NCI-H69 (cell line): ENCODE results near the gene SHROOM2.
A peak's percentile ranks its signal among the peaks of the same experiment; 100 is the strongest.
"Not testable (repeated sequence)": the region's sequence is repeated elsewhere in the genome, so short reads cannot be mapped to it uniquely, and the experiment has no call there.

ENCODE experiments used
- DNase-seq: peaks from one replicate; lab custom pipeline; 2025; lab: John Stamatoyannopoulos, UW

Gene SHROOM2, protein sequence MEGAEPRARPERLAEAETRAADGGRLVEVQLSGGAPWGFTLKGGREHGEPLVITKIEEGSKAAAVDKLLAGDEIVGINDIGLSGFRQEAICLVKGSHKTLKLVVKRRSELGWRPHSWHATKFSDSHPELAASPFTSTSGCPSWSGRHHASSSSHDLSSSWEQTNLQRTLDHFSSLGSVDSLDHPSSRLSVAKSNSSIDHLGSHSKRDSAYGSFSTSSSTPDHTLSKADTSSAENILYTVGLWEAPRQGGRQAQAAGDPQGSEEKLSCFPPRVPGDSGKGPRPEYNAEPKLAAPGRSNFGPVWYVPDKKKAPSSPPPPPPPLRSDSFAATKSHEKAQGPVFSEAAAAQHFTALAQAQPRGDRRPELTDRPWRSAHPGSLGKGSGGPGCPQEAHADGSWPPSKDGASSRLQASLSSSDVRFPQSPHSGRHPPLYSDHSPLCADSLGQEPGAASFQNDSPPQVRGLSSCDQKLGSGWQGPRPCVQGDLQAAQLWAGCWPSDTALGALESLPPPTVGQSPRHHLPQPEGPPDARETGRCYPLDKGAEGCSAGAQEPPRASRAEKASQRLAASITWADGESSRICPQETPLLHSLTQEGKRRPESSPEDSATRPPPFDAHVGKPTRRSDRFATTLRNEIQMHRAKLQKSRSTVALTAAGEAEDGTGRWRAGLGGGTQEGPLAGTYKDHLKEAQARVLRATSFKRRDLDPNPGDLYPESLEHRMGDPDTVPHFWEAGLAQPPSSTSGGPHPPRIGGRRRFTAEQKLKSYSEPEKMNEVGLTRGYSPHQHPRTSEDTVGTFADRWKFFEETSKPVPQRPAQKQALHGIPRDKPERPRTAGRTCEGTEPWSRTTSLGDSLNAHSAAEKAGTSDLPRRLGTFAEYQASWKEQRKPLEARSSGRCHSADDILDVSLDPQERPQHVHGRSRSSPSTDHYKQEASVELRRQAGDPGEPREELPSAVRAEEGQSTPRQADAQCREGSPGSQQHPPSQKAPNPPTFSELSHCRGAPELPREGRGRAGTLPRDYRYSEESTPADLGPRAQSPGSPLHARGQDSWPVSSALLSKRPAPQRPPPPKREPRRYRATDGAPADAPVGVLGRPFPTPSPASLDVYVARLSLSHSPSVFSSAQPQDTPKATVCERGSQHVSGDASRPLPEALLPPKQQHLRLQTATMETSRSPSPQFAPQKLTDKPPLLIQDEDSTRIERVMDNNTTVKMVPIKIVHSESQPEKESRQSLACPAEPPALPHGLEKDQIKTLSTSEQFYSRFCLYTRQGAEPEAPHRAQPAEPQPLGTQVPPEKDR (N-terminal part only)

DNA sequence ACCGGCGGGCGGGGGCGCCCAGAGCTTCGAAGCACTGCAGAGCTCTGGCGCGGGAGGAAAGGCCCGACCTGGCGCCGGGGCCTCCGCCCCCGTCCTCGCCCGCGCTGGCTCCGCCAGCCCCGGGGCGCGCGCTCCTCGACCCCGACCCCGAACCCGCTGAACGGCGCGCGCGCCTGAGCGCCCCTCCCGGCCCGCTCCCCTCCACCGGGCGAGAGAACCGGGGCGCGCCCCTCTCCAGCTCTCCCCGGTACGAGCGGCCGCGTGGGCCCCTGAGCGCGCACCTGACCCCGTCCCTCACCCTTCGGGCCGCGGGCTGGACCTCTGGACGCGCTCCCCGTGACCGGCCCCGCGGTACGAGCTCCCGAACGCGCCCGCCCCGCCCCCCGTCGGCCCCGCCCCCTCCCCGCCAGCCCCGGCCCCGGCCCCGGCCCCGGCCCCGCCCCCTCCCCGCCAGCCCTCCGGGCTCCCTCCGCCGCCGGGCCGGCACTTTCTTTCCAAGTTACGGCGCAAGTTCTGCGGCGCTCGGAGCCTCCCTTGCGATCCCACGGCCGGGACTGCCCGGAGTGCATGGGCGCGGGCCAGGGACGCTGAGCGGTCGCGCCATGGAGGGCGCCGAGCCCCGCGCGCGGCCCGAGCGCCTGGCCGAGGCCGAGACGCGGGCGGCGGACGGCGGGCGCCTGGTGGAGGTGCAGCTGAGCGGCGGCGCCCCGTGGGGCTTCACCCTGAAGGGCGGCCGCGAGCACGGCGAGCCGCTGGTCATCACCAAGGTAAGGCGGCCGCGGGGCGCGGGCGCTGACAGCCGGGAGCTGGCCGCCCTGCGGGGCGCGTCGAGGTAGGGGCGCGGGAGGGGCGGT is at the start of gene SHROOM2:
Gene SHROOM2, plus strand, starts transcription at position 486 of the 854 bp plus-strand sequence. Its CDS starts 117 bp downstream, at position 603.
- peak; percentile 61 for DNase-seq

DNA sequence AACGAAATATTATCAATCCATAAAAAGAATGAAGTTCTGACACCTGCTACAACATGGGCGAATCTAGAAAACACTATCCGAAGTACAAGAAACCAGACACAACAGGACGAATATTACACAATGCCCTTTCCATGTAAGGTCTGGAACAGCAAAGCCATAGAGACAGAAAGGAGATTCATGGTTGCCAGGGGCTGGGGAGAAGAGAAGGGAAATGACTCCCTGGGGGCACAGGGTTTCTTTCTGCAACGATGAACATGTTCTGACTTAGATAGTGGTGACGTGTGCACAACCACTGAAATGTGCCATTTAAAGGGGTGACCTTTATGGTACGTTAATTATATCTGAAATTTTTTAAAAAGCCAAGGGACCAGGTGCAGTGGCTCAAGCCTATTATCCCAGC is 48.9 kb upstream of the SHROOM2 start:
- DNase-seq = peak; percentile 8

DNA sequence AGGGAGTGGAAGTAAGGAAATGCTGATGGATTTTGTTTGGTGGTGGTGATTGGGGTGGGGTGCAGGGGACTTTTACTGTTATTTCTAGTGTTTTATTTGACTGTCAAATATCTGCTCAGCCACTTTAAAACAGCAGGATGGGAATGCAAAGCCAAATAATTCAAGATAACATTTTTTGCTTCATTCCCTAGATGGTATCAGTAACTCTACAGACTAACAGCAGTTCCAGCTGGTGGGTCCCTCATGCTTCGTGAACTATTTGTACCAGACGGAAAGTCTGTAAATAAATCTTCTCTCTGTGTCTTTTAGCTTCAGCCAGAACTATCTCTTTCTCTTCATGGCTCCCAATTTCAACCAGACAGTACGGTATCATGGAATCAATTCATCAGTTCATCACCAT is 48.1 kb upstream of the SHROOM2 start:
- no peak for DNase-seq

DNA sequence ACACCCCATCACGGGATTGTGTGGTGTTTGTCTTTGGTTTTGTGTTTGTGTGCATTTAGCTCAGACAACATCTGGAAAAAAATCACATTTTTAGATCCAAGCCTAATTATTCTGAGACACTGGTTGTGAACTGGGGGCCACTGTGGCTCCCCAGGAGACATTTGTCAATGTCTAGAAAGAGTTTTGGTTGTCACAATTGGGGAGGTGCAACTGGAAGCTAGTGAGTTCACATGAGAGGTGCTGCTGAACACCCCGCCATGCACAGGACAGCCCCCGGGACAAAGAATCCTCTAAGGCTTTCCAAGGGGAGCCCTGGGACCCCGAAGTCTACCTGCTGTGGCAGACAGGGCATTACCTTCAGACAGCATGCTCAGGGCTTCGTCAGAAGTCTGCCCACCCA is 47.1 kb upstream of the SHROOM2 start:
- no peak for DNase-seq

DNA sequence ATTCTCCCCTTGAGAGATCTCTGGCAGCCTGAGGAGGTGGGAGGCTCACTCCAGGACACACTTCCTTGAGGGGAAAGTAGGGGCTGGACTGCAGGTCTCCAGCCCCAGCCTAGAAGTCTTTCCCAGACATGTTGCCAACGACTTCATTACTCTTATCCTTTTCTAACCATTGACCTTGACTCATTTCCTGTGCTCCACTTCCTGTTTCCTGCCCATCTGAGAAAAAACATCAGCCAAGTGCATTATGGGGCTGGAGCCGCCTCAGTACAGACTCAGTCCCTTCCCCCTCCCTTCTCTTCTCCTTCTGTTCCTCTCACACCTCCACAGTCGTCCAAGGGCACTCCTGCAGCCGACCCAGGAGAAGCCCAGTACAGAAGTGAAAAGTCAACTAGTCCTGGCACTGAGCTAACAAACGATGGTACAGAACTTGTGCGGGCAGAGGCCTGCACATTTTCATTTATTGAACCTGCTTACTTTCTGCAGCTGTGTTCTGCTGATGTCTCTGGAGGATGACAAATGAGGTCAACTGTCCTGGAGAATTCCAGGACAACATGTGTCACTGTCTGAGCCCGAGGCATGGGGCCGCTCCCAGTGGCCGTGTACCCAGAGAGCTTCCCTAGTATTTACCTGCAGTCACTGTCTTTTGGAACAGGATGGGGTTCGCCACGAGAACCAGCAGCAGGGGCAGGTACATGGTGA is 40.7 kb upstream of the SHROOM2 start:
- no peak for DNase-seq

DNA sequence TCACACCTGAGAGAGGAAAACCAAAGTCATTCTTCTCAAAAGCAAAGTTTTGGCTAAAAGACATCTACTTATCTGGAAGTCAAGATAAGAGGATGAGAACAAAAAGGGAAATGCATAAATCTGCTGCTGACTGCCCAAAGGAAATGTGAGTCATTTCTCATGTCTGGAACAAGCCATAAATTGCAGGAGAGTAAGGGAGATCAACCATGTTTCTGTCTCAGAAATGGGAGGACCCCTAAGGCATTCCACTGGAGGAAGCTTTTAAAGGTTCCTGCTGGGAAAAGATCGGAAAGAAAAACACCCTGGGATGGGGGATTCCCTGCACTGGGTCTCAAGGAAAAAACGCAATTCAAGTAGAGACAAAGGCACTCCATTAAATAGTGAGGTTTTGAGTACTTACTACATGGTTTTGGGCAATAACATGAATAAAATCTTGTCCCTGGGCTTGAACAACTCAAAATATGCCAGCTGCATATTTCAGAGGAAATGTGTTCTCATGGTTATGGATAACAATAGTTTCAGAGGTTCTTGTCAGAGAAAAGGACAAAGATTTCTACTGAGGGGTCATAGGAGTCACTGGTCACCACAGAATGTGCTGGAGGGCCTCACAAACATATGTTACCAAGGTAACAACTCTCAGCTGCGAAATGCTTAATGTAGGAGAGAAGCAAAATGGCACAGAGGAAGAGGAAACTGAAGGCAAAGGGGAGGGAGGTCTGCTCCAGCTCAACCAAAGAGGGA is 39.9 kb upstream of the SHROOM2 start:
- no peak for DNase-seq

DNA sequence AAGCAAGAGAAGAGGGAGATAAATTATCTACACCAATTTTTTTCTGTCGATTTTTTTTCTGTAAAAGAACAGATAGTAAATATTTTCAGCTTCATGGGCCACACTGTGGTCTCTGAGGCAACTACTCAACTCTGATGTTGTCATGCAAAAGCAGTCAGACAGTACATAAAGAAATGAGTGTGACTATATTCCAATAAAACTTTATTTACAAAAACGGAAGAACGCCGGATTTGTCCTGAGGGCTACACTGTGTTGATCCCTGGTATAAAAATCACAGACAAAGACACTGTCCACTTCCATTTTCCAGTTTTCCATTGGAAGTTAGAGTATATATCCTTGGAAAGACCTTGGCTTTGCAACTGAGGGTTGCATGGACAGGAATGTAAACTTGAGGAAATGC is 38.6 kb upstream of the SHROOM2 start:
- DNase-seq = no peak

DNA sequence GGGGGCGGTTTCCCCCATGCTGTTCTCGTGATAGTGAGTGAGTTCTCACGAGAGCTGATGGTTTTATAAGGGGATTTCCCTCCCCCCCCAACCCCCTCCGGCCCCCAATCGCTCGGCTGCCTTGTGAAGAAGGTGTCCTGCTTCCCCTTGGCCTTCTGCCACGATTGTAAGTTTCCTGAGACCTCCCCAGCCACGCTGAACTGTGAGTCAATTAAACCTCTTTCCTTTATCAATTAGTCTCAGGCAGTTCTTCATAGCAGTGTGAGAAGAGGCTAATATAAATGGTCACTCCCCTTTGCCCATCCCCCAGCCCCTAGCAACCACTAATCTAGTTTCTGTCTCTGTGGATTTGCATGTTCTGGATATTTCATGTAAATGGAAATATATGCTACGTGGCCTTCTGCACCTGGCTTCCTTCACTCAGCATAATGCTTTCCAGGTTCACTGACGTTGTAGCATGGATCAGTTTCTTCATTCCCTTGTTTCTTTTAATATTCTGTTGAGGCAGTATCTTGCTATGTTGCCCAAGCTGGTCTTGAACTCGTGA is 37.0 kb upstream of the SHROOM2 start:
- DNase-seq = no peak

DNA sequence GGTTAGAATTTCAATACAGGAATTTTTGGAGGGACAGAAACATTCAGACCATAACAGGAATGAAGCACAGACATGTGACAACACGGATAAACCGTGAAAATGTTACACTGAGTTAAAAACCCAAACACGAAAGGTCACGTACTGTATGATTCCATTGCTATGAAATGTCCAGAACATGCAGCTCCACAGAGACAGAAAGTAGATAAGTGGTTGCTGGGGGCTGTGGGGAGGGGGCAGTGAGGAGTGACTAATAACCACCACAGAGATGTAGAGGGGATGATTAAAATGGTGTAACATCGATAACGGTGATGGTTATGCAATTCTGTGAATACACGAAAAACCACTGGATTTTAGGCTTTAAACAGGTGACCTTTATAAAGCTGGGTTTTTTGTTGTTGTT is 28.9 kb upstream of the SHROOM2 start:
- DNase-seq = no peak

DNA sequence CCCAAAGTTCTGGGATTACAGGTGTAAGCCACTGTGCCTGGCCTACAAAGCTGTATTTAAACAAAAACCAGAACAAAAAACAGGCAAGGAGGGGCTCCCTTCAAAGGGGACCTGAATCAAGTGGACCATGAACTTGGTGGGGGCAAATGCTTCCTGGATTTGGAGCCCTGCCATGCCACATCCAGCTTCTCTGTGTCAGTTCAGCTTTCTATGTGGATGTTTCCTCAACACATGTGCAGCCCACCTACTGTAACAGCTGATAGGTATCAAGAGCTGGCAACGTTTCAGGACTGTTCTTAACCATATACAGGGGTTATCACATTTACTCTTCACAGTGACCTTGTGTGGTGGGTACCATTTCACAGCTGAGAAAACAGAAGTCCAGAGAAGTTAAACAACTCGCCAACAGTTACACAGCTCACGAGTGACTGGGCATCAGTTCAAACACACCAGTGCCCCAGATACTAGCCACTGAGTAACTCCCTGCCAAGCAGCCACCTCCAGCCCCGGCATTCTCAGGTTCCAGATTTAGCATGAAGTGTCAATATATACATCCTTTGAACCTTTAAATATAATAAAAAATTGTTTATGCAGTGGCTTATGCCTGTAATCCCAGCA is 28.1 kb upstream of the SHROOM2 start:
- no peak for DNase-seq

DNA sequence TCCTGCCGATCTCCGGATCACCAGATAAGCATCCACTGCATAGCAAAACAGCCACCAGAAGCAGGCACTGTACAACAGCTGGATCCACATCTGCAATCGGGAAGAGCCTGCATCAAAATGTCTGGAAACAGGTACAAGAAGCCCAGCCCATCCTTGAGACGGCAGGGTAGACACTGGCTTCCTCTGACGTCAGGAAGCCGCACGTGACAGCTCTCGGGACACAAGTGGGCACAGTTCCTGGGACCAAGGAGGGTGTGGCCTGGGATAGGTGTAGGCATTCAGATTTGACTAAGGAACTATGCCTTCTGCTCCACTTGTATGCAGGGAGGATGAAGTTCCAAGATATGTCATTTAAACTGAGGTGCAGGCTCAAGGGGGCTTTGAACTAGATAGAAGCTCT is 26.9 kb upstream of the SHROOM2 start:
- peak; percentile 10 for DNase-seq

DNA sequence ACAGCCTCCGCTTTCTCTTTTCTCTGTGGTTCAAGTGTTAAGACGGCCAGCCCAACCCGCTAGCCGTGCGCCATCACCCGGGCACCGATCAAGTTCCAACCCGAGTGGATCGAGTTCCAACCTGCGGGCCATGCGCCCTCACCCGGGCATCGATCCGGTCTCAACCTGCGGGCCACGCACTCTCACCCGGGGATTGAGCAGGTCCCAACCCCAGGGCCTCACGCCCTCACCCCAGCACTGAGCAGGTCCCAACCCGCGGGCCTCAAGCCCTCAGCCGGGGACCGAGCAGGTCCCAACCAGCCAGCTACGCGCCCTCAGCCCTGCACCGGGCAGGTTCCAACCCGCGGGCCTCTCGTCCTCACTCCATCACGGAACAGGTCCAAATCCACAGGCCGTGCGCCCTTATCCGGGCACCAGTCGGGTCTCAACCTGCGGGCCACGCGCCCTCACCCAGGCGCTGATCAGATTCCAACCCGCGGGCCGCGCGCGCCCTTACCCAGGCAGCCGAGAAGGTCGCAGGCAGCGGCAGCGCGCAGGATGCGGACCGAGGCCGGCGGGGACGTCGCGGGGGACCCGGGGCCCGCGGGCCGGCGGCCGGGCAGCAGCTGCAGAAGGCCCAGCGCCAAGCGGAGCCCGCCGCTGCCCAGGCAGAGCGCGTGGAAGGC is 21.0 kb upstream of the SHROOM2 start:
- DNase-seq = no peak

DNA sequence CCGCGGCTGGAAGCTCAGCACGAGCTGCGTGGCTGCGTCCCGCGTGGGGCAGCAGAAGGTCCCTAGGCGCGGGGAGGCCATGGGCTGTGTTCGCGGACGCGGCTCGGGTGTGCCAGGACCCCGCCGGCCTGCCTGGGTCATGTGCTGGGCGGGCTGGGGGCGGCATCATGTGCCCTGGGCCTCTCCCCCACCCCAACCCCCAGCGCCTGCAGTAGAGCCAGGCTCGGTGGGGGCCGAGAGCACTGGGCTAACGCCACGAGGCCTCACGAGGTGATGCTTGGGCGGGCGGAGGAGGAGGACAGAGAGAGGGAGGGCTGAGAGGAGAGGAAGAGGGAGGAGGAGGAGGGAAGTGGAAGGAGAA is 20.5 kb upstream of the SHROOM2 start, which contains the start of gene GPR143:
Gene GPR143, minus strand, starts transcription at position 111 of the 361 bp plus-strand sequence. Its CDS starts 30 bp downstream, at position 81.
- DNase-seq = no peak

DNA sequence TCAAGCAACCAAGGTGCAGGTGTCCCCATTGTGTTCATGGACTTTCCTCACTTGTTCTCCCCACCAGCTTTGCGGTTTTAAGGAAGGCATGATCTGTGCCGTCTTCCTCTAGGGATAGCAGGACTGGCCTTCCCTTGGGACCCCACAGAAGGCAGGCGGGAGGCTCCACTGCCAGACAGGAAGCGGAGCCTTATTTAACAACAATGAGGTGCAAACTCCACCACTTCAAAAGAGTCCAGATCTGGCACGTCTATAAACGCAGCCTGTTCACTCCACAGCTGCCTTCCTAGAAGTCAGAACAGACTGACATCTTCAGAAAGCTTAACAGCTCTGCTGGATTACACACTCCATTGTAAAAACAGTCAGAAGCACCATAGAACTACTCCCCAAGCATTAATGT is 18.9 kb upstream of the SHROOM2 start:
- peak; percentile 46 for DNase-seq

DNA sequence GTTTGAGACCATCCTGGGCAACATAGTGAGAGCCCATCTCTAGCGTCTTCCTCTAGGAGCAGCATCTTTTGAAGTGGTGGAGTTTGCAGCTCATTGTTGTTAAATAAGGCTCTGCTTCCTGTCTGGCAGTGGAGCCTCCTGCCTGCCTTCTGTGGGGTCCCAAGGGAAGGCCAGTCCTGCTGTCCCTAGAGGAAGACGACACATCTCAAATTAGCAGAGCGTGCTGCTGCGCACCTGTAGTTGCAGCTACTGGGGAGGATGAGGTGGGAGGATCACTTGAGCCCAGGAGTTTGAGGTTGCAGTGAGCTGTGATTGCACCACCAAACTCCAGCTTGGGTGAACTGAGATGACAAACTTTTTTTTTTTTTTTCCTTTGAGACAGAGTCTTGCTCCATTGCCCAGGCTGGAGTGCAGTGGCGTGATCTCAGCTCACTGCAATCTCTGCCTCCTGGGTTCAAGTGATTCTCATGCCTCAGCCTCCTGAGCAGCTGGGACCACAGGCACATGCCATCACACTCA is 17.8 kb upstream of the SHROOM2 start:
- DNase-seq = not testable (repeated sequence)

DNA sequence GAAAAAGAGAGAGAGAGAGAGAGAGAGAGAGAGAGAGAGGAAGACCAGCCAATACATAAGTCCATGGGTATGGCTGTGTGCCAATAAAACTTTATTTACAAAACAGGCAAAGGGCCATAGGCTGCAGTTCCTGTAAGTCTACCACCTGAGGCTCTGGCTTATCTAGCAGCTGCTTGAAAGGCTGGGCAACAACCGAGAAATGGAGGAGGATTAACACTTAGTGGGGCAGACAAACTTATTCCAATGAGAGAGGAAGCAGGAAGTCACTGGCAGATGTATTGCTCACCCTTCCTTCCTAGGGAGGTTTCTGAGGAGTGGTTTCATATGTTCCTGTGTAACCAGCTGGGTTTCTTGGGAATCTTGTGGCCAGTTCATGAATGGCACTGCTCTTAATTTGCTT is 15.9 kb upstream of the SHROOM2 start:
- DNase-seq = peak; percentile 2

DNA sequence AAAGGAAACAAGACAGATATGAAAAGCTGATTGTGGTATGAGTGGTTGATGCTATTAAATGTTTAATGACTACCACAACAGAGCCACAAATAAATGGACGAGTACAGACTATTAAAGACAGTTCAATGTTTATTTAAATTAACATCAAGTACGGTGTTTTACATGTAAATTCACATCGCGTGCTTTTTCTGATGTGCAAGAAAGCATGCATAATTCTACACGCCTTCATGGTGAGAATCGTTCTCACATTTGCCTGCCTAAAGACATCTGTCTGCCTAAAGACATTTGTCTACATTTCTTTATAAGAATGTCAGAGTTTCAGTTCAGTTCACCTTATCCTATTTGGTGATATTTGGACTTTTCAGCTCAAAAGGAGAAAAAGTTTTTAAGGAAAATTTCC is 13.3 kb upstream of the SHROOM2 start:
- DNase-seq = no peak

DNA sequence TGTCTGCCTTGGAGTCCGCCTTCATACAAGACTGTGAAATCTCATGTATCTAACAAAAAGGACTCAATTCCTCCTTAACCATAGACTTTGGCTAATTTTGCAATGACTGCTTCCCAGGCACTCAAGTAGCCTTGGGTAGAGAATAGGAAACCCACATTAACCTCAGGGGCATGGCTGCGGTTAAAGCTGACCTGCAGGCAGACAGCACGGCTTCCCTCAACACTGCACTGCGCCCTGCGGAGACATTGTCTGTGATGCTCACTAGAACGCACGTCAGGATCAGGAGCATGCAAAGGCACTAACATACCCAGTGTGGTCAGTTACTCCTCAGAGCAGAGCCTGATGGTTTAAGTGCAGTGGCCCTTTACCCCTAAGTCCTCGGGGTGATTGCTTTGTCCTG is 10.3 kb upstream of the SHROOM2 start:
- no peak for DNase-seq
